Glomerular visceral epithelial cell (primary cell): Measurements from ENCODE around the gene ACSM5.
A peak's percentile ranks its signal among the peaks of the same experiment; 100 is the strongest.
"Not testable (repeated sequence)": the region's sequence is repeated elsewhere in the genome, so short reads cannot be mapped to it uniquely, and the experiment has no call there.

Experiments
- DNase-seq: peaks from one replicate; pipeline ENCODE4 v3.0.0-alpha.2; 2016; ENCODE audit errors: extremely low spot score

ACSM5 gene

GRCh38 chr16:20399185-20399584, 10.1 kb upstream of the ACSM5 start:
- no peak for DNase-seq

DNA sequence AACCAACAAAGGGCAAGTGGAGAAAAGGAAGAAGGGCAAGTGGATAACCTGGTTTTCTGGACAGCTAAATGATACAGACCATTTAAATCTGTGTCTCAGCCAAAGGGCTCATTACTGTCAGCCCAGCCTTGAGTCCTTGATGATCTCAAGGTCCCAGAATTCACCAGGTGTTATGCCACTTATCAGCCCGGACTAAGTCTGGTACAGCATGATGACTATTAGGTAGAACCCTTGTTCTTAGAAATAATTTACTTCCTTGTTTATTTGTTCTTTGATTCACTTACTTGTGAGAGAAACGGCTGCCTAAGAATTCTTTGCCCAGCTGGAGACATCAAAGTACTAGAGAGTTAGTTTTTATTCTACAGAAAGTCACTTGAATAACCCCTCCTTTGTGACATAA, 8.3 kb upstream of the ACSM5 start:
- no peak for DNase-seq

DNA sequence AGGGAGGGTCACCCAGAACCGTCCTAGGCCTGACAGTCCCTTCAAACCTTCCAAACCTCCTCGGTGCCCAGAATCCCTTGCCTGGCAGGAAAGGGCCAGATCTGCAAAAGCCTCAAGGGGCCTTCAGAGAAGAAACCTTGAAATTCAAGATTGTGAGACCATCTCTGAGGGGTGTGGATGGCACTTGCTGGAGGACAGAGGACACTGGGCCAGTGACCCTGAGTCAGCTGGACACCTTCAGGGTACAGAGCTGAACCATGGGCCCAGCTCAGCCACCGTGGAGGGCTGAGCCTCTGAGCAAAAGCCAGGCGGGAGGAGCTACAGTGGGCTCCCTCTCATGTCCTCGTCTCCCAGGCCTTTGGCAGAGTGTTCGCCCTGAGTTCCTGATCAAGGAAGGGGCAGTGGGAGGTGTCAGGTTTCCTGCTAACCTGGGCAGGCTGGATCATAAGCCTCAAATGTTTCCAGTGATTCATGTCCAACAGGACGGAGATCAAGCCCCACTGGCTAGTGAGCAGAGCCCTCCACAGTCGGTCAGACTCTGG, 7.8 kb upstream of the ACSM5 start:
- DNase-seq = no peak

- no peak for DNase-seq
Observed at GRCh38 chr16:20402651-20403050, 6.7 kb upstream of the ACSM5 start.

GRCh38 chr16:20404637-20405036, 4.7 kb upstream of the ACSM5 start, which contains the start of gene PDILT:
Gene PDILT (minus strand): TSS chr16:20404737. CDS start chr16:20399300, 5,437 bp downstream.
- no peak for DNase-seq

DNA sequence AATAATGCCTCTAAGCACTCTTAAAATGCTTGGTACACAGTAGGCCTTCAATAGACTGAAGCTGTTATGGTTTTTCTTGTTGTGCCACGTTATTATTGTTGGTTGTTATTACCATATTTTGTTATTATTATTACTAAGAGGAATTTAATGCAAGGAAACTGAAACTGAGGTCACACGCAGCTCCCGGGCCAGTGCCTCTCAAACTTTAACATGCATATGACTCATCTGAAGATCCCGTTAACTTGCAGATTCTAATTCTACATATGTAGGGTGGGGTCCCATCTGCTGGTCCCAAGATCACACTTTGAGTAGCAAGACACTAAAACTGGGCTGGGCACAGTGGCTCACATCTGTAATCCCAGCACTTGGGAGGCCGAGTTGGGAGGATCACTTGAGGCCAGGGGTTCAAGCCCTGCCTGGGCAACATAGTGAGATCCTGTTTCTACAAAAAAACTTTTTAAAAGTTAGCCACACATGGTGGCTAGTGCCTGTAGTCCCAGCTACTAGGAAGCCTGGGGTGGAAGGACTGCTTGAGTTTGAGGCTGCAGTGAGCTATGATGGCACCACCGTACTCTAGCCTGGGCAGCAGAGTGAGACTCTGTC, 888 bp downstream of the ACSM5 start:
- peak; percentile 47 for DNase-seq

GRCh38 chr16:20411055-20411454, 1.7 kb downstream of the ACSM5 start:
- no peak for DNase-seq

DNA sequence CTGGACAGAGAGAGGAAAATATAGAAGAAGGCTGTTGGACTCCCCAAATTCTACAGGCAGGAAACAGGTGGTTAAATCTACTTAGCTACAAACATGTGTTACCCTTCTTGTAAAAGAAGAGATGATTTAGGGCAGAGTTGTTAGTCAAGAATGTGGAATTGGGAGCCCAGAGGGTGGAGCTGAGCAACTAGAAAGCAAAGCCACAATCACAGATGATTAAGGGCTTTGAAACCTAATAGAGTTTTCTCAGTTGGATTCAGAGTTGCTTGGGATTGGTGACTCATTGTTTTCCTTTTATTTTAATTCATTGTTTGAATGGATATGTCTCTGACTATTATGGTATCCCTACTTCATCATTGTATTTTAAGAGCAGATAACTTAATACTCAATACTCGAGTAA, 6.2 kb downstream of the ACSM5 start:
- no peak for DNase-seq

DNA sequence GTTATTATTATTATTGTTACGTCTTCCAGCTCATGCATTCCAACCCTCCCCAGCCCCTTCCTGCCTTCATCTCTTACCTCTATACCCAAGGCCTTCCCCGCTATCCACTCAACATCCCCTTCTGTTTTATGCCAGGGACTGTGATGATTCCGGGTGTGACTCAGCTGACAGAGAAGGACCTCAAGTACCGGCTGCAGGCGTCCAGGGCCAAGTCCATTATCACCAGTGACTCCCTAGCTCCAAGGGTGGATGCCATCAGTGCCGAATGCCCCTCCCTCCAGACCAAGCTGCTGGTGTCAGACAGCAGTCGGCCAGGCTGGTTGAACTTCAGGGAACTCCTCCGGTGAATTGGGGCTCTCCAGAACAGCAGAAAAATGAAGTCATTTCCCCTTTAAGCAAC, 9.8 kb downstream of the ACSM5 start:
- DNase-seq = not testable (repeated sequence)

DNA sequence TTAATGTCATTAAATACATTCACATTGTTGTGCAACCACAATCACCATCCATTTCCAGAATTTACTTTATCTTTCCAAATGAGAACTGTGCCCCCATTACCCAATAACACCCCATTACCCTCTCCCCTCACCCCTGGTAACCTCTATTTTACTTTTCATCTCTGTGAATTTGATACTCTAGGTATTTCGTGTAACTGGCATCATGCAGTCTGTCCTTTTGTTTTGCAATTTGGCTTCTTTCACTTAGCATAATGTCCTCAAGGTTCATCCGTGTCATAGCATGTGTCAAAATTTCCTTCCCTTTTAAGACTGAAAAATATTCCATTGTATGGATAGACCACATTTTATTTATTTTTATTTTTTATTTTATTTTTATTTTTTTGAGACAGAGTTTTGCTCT, 12.4 kb downstream of the ACSM5 start:
- not testable (repeated sequence) for DNase-seq

DNA sequence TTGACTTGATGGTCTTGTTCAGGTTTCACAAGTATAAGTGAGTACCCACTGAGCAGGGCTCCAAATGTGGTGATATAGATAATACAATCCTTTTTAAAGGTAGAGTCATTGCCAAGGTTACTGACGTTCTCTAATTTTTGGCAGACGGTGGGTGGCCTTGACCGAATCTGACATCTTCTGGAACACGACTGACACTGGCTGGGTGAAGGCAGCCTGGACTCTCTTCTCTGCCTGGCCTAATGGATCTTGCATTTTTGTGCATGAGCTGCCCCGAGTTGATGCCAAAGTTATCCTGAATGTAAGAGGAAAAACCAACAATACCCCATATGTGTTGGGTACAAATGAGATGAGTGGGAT, 14.4 kb downstream of the ACSM5 start:
- not testable (repeated sequence) for DNase-seq

GRCh38 chr16:20424129-20424866, 15.0 kb downstream of the ACSM5 start:
- no peak for DNase-seq

DNA sequence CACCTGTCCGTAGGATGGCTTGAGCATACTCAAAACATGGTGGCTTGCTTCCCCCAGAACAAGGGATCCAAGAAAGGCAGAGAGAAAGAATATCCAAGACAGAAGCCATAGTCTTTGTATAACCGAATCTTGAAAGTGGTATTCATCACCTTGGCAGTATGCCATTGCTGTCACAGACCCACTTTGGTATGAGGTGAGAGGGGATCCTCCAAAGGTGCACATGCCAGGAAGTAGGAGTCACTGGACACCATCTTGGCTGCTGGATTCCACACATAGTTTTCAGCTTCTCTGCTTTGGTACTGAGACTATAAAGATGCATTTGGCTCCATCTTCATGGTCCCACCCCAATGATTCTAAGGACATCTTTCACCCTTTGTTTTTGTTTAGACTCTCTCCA, 18.1 kb downstream of the ACSM5 start:
- DNase-seq = peak; percentile 58

DNA sequence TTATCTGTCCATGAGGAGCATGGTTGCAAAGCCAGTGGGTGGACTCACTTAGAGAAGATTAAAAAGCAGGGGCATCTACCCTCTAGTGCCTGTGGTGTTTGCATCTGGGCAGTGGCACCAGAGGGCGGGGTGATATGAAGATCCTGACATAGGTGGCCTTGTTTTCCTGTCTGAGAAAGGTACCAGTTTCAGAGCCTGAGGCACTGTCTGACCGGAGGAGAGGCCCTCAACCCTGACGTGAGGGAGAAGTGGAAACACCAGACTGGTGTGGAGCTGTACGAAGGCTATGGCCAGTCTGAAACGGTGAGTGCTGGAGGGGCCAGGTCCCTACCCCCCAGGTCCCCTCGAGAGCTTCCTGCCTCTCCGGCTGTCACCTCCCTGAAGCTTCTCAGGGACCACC, 20.2 kb downstream of the ACSM5 start:
- not testable (repeated sequence) for DNase-seq

GRCh38 chr16:20430480-20430879, 21.1 kb downstream of the ACSM5 start:
- DNase-seq = not testable (repeated sequence)

- DNase-seq = no peak
Observed at GRCh38 chr16:20430948-20431347, 21.6 kb downstream of the ACSM5 start.

DNA sequence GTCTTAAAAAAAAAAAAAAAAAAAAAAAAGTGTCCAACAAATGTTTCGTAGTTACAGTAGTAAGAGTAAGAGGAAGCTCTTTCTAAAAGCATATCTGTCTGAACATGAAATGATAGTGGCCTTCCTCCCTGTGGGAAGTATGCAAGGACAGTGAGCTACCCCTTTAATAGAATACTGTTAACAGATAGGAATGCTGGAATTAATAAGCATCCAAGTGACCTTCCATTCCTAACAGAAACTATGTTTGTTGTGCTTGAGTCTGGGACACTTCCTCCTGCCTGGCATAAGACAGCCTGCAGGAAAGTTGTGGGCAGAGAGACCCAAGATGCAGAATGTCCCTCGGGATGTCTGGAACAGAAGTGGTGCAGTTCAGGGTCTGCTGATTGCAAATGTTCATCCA, 29.6 kb downstream of the ACSM5 start:
- DNase-seq = not testable (repeated sequence)

GRCh38 chr16:20439820-20440231, 30.5 kb downstream of the ACSM5 start:
- peak; percentile 8 for DNase-seq

DNA sequence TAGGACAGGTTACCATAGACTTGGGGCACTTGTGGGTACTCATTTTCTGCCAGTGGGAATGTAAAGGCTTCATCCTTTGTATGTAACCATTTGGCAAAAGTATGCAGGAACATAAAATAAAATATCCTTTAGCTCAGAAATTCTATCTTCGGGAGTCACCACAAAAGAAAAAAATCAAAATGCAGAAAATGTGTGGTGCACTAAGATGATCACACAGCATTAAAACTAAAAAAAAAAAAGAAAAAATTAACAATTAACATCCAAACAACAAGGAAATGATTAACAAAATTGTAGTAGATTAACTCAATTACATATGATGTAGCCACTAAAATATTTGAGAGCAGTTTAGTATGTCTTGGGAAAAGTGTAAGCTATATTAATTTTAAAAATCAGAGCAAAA, 31.4 kb downstream of the ACSM5 start:
- not testable (repeated sequence) for DNase-seq

DNA sequence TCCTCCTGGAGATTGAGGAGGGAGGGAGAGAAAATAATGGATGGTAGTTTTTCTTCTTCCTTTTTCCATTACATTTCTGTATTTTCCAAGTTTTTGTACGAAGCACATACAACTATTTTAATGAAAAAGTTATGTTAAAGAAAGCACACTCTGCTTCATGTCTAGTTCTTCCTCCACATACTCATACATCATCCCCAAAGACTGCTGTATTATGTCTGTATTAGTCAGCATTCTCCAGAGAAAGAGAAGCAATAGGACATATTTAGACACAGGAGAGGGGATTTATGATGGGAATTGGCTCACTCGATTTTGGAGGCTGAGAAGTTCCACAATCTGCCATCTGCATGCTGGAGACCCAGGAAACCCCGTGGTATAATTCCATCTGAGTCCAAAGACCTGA, 31.9 kb downstream of the ACSM5 start:
- peak; percentile 42 for DNase-seq

DNA sequence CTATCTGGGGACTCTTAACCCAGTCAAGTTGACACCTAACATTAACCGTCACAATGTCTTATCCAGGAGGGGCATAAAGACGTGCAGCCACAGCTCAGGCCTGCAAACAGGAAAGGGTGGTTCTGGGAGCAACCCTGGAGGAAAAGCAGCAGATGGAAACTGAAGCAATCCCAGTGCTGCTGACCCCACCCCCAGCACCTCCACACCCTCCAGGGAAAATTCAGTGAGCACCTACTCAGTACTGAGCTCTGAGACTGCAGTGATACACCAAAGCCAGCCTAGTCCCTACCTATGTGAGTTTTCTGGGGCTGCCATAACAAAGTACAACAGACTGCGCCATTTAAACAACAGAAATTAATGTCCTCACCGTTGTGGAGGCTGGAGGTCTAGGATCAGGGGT, 32.5 kb downstream of the ACSM5 start:
- not testable (repeated sequence) for DNase-seq

DNA sequence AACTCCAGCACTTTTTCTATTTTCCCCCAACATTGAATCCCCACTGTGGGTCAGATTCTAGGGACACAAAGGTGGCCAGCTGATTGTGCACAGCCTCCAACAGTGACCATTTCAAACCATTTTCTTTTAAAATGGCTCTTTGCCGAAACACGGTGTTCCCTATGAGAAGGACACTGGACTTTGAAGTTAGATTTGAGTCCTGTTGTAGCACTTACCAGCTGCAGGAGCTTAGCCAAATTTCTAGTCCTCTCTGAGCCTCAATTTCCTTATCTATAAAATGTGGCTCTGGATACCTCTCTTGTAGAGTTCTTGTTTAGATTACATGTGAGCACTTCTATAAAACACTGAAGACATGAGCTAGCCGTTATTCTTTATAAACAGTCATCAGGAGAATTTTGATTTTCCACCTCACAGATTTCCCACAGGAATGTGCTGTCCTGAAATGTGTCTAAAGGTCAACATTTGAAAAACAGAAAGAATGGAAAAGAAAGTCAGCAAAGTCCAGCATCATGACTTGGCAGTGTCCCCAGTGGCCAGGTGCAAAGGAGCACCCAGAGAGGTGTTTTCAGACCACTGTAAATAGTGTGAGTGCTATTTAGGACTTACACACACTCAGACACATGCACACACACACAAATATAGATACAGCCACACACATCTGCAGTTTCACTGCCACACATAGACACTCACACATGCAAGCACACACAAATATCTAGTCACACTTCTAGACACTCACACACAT, 37.5 kb downstream of the ACSM5 start:
- not testable (repeated sequence) for DNase-seq

DNA sequence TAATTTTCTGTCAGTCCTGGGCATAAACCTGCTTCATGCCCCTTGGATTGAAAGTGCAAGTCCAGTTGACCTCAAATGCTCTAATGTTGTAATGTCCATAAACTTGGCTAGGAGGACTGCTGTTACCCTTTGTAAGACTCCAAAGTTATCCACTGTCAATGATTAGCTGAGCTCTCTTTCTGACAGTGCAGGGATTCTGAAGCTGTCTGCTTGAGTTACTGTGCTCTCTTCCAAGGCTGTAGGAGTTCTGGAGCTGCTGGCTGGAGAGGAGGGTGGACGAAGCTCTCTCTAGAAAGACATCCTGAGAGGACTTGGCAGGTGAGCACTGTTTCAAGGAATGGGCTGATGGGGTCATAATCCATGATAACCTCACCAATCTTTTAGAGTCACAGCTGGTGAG, 42.0 kb downstream of the ACSM5 start, which contains the start of gene ACSM2A:
Gene ACSM2A (plus strand): TSS at position 158 of the 400 bp plus-strand sequence. CDS start 8,594 bp downstream, outside the sequence.
- DNase-seq = not testable (repeated sequence)
